Ovary (tissue), 9 donors: ENCODE data around the gene TAF4. TPM values are rescaled to one million over a fixed set of nuclear protein-coding genes. Genes with fewer than 3 reads are reported as not detected.
A peak's percentile ranks its signal among the peaks of the same experiment; 100 is the strongest.

ENCODE experiments used
- DNase-seq, 5 donors: peaks; one replicate each; pipeline ENCODE4 v3.0.0-alpha.2; 2019 to 2020
- H3K27ac ChIP-seq, 2 donors: fragments of 200-600 bp; one replicate each; pipeline versions ENCODE4 v1.5.1 to v1.8.0; 2019 to 2022
- H3K27me3 ChIP-seq: fragments of 200-600 bp; one replicate; pipeline ENCODE4 v1.8.0; 2022
- H3K36me3 ChIP-seq: fragments of 200-600 bp; sonication (generic); one replicate; pipeline ENCODE4 v1.5.1; 2019
- H3K4me1 ChIP-seq: one replicate; pipeline ENCODE4 v1.8.1; 2013; ENCODE audit warnings: mild to moderate bottlenecking, moderate library complexity; ENCODE audit not compliant: insufficient read depth
- H3K4me3 ChIP-seq: fragments of 200-600 bp; sonication (generic); one replicate; pipeline ENCODE4 v1.5.1; 2017
- H3K9me3 ChIP-seq, 2 donors: fragments of 200-600 bp in 1 of 2; sonication (generic) in 1 of 2; one replicate each; pipeline versions ENCODE4 v1.5.1 to v1.8.1; 2013 to 2019; ENCODE audit warnings: mild to moderate bottlenecking in 1 of 2, moderate library complexity in 1 of 2
- CTCF ChIP-seq, 3 donors: fragments of 450-650 bp in 2 of 3; fragments of 200-600 bp in 1 of 3; IDR thresholded peaks; one replicate each; pipeline versions ENCODE4 v1.5.1 to v1.8.0; 2016 to 2022; ENCODE audit warnings: antibody characterized with exemption in 3 of 3, mild to moderate bottlenecking in 1 of 3
- EP300 ChIP-seq: sonication (generic); formaldehyde crosslinking; IDR thresholded peaks from one replicate; pipeline ENCODE4 v1.6.1; 2017; ENCODE audit warnings: antibody characterized with exemption
- POLR2A ChIP-seq: fragments of 450-650 bp; IDR thresholded peaks from one replicate; pipeline ENCODE4 v1.6.1; 2017; ENCODE audit warnings: antibody characterized with exemption, mild to moderate bottlenecking, moderate library complexity
- WGBS, 3 donors: extraction: QIAGEN DNeasy Blood & Tissue Kit in 1 of 3; methylation state at CpG; one replicate each; pipeline versions ENCODE4 v1.1.5 to v1.1.7; 2013 to 2017; 5-methylcytosine and 5-hydroxymethylcytosine counted together
- intact Hi-C, 4 donors: fragments of 100-400 bp; cut with DNase I; formaldehyde crosslinking; loops; one replicate each; pipeline versions ENCODE4 v1.11.0 to v1.15.1; 2022 to 2023
- polyA plus RNA-seq, 2 donors: library from polyadenylated mRNA; stranded (reverse); fragments of 200-250 nt in 1 of 2; fragments of 350-450 nt in 1 of 2; fragmentation: Illumina TruSeq in 1 of 2; extraction: RNeasy Lipid Tissue Mini Kit (QIAGEN cat#74804) in 1 of 2; gene quantifications; one replicate each; pipeline ENCODE4 v1.2.3, GENCODE V29; 2013 to 2014
- total RNA-seq, 7 donors: library from RNA; depleted of rRNA in 2 of 7; stranded (reverse); fragments of >200 nt in 2 of 7; fragmentation: NEBNext Ultra II Directional in 3 of 7; extraction: Animal tissue kit (Norgen Biotek cat#: 25700) in 3 of 7; gene quantifications; one replicate each; pipeline versions ENCODE4 v1.1.0 to v1.2.4, GENCODE V29; 2016 to 2023
- donor health status: DM: no; HTN: no; CAD: no; lungs with moderate emphysema.
- donor health status: DM: no; HTN: no; CAD: no.
- donor health status: Bipolar disorder and iron deficiency.
- donor health status: DM: yes; HTN: yes; CAD: no.
- donor health status: DM: no; HTN: no; CAD: no.
- donor health status: DM: yes; HTN: yes; CAD: no.

TAF4 gene
- total and polyA plus RNA-seq, 9 donors: 9.3 to 34.7 (median 19.8) TPM

- no peak overlapping the region for H3K4me3 ChIP-seq
- TF ChIP-seq CTCF (IDR thresholded peaks at IDR 0.05): no peak
- TF ChIP-seq EP300: no peak
- no peak for TF ChIP-seq POLR2A
- peaks cover 12% of the 10 kb centered on the region for H3K4me1 ChIP-seq
- intact Hi-C loops: no loop called here
- no peaks in the 10 kb centered on the region for H3K9me3 ChIP-seq
- no peaks in the 10 kb centered on the region for H3K36me3 ChIP-seq
- peak overlapping the region; percentile 34 to 52 for H3K27ac ChIP-seq
- peak in 4 of 5 donors; percentile 33 to 49 (median 39) for DNase-seq
- WGBS, 3 donors: 53 to 65% (median 65%) methylated on average over 14 to 16 of the region's 16 CpGs
- H3K27me3 ChIP-seq: no peaks in the 10 kb centered on the region
Measured at GRCh38 chr20:62051144-62051543, 14.5 kb downstream of the TAF4 start.

GRCh38 chr20:62050166-62051120 lies 15.2 kb downstream of the TAF4 start:
- Histone ChIP-seq H3K27ac (peak overlapping the region; percentile 30 to 34), H3K9me3 (no peaks in the 10 kb centered on the region), H3K4me3 (no peak overlapping the region), H3K27me3 (no peaks in the 10 kb centered on the region), H3K36me3 (no peaks in the 10 kb centered on the region), H3K4me1 (peaks cover 12% of the 10 kb centered on the region)
- intact Hi-C loops: no loop called here
- DNase-seq: peak in 4 of 5 donors; percentile 7 to 33 (median 15)
- WGBS, 3 donors: 65 to 70% (median 70%) methylated on average over 18 of the region's 18 CpGs
- TF ChIP-seq POLR2A (no peak), EP300 (no peak), CTCF (IDR thresholded peaks at IDR 0.05) (no peak)

- 83 to 89% (median 86%) methylated on average over 22 of the region's 22 CpGs for WGBS, 3 donors
- TF ChIP-seq POLR2A: no peak
- no peak for TF ChIP-seq EP300
- TF ChIP-seq CTCF (IDR thresholded peaks at IDR 0.05): no peak
- no peaks in the 10 kb centered on the region for H3K9me3 ChIP-seq
- peaks cover 20% of the 10 kb centered on the region for H3K4me1 ChIP-seq
- H3K27ac ChIP-seq: no peak overlapping the region
- no peaks in the 10 kb centered on the region for H3K27me3 ChIP-seq
- H3K36me3 ChIP-seq: no peaks in the 10 kb centered on the region
- DNase-seq: peak in 3 of 5 donors; percentile 10 to 19 (median 16)
- H3K4me3 ChIP-seq: no peak overlapping the region
- intact Hi-C loops: no loop called here
Measured at GRCh38 chr20:62049342-62050165, 16.1 kb downstream of the TAF4 start.

GRCh38 chr20:62048821-62049291 lies 16.8 kb downstream of the TAF4 start:
- 89 to 91% (median 90%) methylated on average over 18 of the region's 18 CpGs for WGBS, 3 donors
- no peaks in the 10 kb centered on the region for H3K27me3 ChIP-seq
- DNase-seq: peak in 3 of 5 donors; percentile 14 to 30 (median 26)
- H3K36me3 ChIP-seq: no peaks in the 10 kb centered on the region
- no peak for TF ChIP-seq EP300
- no peak for TF ChIP-seq CTCF (IDR thresholded peaks at IDR 0.05)
- no peak for TF ChIP-seq POLR2A
- no peaks in the 10 kb centered on the region for H3K9me3 ChIP-seq
- peaks cover 20% of the 10 kb centered on the region for H3K4me1 ChIP-seq
- no peak overlapping the region for H3K4me3 ChIP-seq
- intact Hi-C loops: no loop called here
- no peak overlapping the region for H3K27ac ChIP-seq
